Measurements from ENCODE around the gene SMIM43. TPM values are rescaled to one million over a fixed set of nuclear protein-coding genes. Genes with fewer than 3 reads are reported as not detected.

Gene SMIM43
- polyA plus RNA-seq, 1 donor (not counting 4 experiments of a cell fraction or from before 2014, with no cell fraction given), result 0.03 TPM

- no peaks in the 10 kb centered on the region for H3K9me3 ChIP-seq (ENCODE audit: control insufficient read depth, low read depth, low read length)
- no peak for TF ChIP-seq EZH2 (IDR thresholded peaks at IDR 0.05; ENCODE audit: low read length)
- TF ChIP-seq, protein P1, sequence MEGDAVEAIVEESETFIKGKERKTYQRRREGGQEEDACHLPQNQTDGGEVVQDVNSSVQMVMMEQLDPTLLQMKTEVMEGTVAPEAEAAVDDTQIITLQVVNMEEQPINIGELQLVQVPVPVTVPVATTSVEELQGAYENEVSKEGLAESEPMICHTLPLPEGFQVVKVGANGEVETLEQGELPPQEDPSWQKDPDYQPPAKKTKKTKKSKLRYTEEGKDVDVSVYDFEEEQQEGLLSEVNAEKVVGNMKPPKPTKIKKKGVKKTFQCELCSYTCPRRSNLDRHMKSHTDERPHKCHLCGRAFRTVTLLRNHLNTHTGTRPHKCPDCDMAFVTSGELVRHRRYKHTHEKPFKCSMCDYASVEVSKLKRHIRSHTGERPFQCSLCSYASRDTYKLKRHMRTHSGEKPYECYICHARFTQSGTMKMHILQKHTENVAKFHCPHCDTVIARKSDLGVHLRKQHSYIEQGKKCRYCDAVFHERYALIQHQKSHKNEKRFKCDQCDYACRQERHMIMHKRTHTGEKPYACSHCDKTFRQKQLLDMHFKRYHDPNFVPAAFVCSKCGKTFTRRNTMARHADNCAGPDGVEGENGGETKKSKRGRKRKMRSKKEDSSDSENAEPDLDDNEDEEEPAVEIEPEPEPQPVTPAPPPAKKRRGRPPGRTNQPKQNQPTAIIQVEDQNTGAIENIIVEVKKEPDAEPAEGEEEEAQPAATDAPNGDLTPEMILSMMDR (optimal IDR thresholded peaks at IDR 0.05 in 1 of 3, IDR thresholded peaks at IDR 0.05 in 1 of 3, conservative IDR thresholded peaks at IDR 0.05 in 1 of 3; ENCODE audit: extremely low read depth in 1 of 3, insufficient read depth in 2 of 3, low read length in 3 of 3), result no peak
- DNase-seq (ENCODE audit: low read depth, low spot score), result no peak
Measured at GRCh38 chr4:121721700-121722099, 43.3 kb downstream of the SMIM43 start.

DNA sequence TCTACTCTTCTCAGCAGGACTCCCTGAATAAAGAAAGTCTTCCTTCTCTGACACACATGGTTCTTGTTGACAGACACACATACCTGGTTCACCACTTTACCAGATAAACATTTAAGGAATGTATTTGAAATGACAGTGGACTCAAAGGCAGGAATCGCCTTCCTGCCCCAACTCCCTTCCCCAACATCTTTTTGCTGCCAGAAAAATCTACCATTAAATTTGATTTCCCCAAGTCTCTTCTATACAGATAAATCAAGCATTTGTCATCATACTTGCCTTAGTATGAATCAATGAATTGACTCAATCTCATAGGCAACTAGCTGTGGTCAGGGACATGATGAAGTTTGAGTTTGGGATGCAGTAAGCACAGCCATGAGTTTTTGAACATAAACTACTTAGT lies 44.9 kb downstream of the SMIM43 start:
- no peak overlapping the region for H2AFZ ChIP-seq (ENCODE audit: control insufficient read depth, low read length)
- H3K4me1 ChIP-seq (ENCODE audit: control insufficient read depth, extremely low read depth, insufficient read depth, low read length), result no peaks in the 10 kb centered on the region
- dilution Hi-C loops (cut with MboI; ENCODE audit: extremely low pct_ligation_motif_present, low sequenced_read_pairs), result no loop called here
- H3K27ac ChIP-seq (ENCODE audit: control insufficient read depth, insufficient read depth, low read length), result no peak overlapping the region
- H3K79me2 ChIP-seq (ENCODE audit: control insufficient read depth, insufficient read depth, low read length), result no peaks in the 10 kb centered on the region
- H3K9ac ChIP-seq (ENCODE audit: control insufficient read depth, extremely low read depth, insufficient read depth, low read length), result no peak overlapping the region
- no peaks in the 10 kb centered on the region for H3K9me3 ChIP-seq (ENCODE audit: control insufficient read depth, low read depth, low read length)
- H3K4me2 ChIP-seq (ENCODE audit: control insufficient read depth, extremely low read depth, insufficient read depth, low read depth, low read length), result no peak overlapping the region
- H4K20me1 ChIP-seq (ENCODE audit: control insufficient read depth, extremely low read depth, insufficient read depth, low read length), result no peaks in the 10 kb centered on the region
- TF ChIP-seq, protein P1 (optimal IDR thresholded peaks at IDR 0.05 in 1 of 3, IDR thresholded peaks at IDR 0.05 in 1 of 3, conservative IDR thresholded peaks at IDR 0.05 in 1 of 3; ENCODE audit: extremely low read depth in 1 of 3, insufficient read depth in 2 of 3, low read length in 3 of 3), result no peak
- TF ChIP-seq EZH2 (IDR thresholded peaks at IDR 0.05; ENCODE audit: low read length), result no peak
- H3K9me1 ChIP-seq (ENCODE audit: control insufficient read depth, extremely low read depth, insufficient read depth, low read length), result no peaks in the 10 kb centered on the region
- no peaks in the 10 kb centered on the region for H3K36me3 ChIP-seq (ENCODE audit: control insufficient read depth in 2 of 2, extremely low read depth in 1 of 2, insufficient read depth in 2 of 2, low read length in 2 of 2)
- no peak overlapping the region for H3K4me3 ChIP-seq (ENCODE audit: control insufficient read depth in 2 of 3, extremely low read depth in 1 of 3, insufficient read depth in 2 of 3, low read depth in 1 of 3, low read length in 3 of 3)
- H3K27me3 ChIP-seq (ENCODE audit: control insufficient read depth, extremely low read depth, insufficient read depth, low read length), result no peaks in the 10 kb centered on the region
- no peak for DNase-seq (ENCODE audit: low read depth, low spot score)
- FAIRE-seq, result no peak

More at GRCh38 chr4:121721700-121722099, 43.3 kb downstream of the SMIM43 start:
- no peaks in the 10 kb centered on the region for H3K4me1 ChIP-seq (ENCODE audit: control insufficient read depth, extremely low read depth, insufficient read depth, low read length)
- no peak for FAIRE-seq
- no peak overlapping the region for H2AFZ ChIP-seq (ENCODE audit: control insufficient read depth, low read length)
- H3K27ac ChIP-seq (ENCODE audit: control insufficient read depth, insufficient read depth, low read length), result no peak overlapping the region
- H3K9me1 ChIP-seq (ENCODE audit: control insufficient read depth, extremely low read depth, insufficient read depth, low read length), result no peaks in the 10 kb centered on the region
- H3K9ac ChIP-seq (ENCODE audit: control insufficient read depth, extremely low read depth, insufficient read depth, low read length), result no peak overlapping the region
- no peaks in the 10 kb centered on the region for H3K27me3 ChIP-seq (ENCODE audit: control insufficient read depth, extremely low read depth, insufficient read depth, low read length)
- H3K4me3 ChIP-seq (ENCODE audit: control insufficient read depth in 2 of 3, extremely low read depth in 1 of 3, insufficient read depth in 2 of 3, low read depth in 1 of 3, low read length in 3 of 3), result no peak overlapping the region
- no peaks in the 10 kb centered on the region for H3K36me3 ChIP-seq (ENCODE audit: control insufficient read depth in 2 of 2, extremely low read depth in 1 of 2, insufficient read depth in 2 of 2, low read length in 2 of 2)
- no peak overlapping the region for H3K4me2 ChIP-seq (ENCODE audit: control insufficient read depth, extremely low read depth, insufficient read depth, low read depth, low read length)
- dilution Hi-C loops (cut with MboI; ENCODE audit: extremely low pct_ligation_motif_present, low sequenced_read_pairs), result no loop called here
- no peaks in the 10 kb centered on the region for H3K79me2 ChIP-seq (ENCODE audit: control insufficient read depth, insufficient read depth, low read length)
- H4K20me1 ChIP-seq (ENCODE audit: control insufficient read depth, extremely low read depth, insufficient read depth, low read length), result no peaks in the 10 kb centered on the region

Measured in keratinocyte (primary cell).